GM20000 (cell line): ENCODE measurements around the gene SLC2A8.

Source experiments
- DNase-seq: peaks from one replicate; pipeline ENCODE4 v3.0.0; 2012; ENCODE audit warnings: low spot score
- TF ChIP-seq, protein P1 (sequence below): IDR thresholded peaks from 2 replicates; pipeline ENCODE4 v1.5.1; 2012; ENCODE audit warnings: mild to moderate bottlenecking, control low read depth; ENCODE audit errors: extremely low read depth, missing control alignments

The SLC2A8 gene

DNA sequence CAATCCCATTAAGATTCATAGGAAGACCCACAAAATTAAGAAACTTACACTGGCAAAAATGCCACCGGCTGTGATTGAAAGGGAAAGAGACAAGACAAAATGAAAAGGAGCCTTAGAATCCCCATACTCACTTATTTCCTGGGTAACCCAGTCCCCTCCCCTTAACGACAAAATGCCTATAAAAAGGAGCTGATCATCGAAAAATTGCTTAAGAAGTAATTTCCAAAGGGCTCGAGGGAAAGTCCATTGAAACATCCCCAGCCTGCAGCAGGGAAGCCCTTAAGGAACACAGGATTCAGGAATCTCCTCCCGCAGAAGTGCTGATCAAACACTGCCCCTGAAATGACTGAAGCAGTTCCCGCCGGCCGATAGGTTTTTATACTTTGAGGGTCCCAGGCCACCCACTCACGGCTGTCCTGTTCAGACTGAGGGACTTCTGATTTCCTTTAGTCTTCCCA, 26.5 kb downstream of the SLC2A8 start:
- TF ChIP-seq, protein P1, sequence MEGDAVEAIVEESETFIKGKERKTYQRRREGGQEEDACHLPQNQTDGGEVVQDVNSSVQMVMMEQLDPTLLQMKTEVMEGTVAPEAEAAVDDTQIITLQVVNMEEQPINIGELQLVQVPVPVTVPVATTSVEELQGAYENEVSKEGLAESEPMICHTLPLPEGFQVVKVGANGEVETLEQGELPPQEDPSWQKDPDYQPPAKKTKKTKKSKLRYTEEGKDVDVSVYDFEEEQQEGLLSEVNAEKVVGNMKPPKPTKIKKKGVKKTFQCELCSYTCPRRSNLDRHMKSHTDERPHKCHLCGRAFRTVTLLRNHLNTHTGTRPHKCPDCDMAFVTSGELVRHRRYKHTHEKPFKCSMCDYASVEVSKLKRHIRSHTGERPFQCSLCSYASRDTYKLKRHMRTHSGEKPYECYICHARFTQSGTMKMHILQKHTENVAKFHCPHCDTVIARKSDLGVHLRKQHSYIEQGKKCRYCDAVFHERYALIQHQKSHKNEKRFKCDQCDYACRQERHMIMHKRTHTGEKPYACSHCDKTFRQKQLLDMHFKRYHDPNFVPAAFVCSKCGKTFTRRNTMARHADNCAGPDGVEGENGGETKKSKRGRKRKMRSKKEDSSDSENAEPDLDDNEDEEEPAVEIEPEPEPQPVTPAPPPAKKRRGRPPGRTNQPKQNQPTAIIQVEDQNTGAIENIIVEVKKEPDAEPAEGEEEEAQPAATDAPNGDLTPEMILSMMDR, result no peak
- DNase-seq, result no peak

DNA sequence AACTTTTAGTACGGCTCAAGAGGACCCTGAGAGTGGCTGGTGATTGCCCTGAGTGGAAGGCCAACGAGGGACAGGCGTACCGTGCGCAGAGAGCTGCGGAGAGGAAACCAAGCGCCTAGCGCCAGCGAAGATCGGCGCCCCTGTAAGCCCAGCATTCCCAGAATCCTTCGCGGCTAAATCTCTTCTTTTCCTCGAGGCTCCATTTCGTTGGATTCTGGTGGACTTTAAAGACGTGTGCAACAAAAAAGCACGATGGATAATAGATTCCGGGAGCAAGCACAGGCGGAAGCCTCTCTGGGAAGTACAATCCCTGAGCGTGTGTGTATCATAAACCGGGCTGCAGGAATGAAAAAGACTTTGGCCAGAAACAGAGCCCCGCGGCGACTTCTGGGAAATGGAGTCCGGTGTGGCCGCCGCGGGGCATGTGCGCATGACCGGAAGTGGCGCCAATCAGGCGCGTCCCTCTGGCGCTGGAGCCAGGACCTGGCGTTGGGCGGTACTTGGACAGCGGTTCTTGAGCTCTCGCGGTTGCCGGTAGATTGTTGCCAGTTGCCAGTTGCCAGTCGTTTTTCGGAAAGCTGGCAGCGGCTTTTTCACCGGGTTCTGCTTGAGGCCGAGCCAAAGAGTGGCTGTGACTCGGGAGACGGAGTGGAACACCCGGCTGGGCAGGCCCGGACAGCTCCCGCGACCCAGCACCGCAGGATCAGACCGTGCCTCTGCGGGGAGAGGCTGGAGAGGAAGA, 27.1 kb downstream of the SLC2A8 start, which contains the start of gene ZNF79:
ZNF79 (plus strand) TSS at position 449 of the 742 bp plus-strand sequence. CDS start 406 bp downstream, outside the sequence.
- TF ChIP-seq, protein P1, result no peak
- DNase-seq, result peak; percentile 93

DNA sequence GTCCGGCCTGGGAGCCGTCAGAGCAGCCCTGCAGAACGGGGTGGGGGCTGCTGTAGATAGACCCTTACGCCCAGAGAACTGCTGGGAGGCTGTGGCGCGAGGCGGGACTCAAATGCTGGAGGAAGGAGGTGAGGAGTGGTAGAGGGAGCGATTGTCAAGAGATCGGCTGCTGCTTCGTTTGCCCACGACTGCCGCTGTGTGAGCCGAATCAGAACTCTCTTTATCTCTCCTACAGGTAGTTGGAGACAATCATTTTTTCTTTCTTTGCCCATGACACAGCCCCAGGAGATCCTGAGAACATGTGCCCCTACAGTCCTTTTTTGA, 27.7 kb downstream of the SLC2A8 start:
- peak; percentile 26 for DNase-seq
- TF ChIP-seq, protein P1, result no peak

DNA sequence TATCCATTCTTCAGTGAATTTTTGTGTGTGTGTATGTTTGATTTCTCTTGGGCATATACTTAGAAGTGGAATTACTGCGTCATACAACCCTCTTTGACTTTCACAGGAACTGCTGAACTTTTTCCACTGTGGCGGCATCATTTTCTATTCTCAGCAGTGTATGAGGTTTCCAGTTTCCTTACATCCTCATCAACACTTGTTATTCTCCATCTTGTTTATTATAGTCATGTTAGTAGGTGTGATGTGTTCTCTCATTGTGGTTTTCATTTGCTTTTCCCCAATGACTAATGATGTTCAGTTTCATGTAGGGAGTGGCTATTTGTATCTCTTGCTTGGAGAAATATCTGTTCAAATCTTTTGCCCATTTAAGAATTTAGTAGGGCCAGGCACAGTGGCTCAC, 29.8 kb downstream of the SLC2A8 start:
- no peak for DNase-seq
- TF ChIP-seq, protein P1, result no peak

DNA sequence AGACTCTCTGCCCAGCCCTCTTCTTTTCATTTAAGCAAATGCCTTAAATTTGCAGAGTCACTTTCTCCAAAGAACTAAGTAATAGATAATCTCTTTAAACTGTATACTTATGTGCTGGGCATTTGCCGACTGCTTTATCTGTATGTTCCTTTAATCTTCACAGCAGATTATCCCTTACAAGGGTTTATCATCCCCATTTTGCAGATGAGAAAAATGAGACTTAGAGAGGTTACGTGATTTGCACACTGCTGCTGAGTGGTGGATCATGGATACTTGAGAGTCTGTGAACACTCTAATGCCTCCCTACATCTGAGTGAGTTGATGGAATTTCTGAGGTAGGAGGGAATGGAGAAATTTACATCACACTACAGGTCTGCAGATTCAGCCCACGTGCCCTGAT, 31.4 kb downstream of the SLC2A8 start:
- TF ChIP-seq, protein P1, result no peak

DNA sequence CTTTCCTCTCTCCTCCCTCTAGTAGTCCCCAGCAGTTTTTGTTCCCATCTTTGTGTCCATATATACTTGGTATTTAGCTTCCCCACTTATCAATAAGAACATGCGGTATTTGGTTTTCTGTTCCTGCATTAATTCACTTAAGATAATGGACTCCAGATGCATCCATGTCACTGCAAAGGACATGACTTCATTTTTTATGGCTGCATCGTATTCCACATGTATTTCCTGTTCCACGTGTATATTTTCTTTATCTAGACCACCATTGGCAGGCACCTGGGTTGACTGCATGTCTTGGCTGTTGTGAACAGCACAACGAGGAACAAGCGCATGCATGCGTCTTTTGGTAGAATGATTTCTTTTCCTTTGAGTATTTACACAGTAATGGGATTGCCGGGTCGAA, 33.4 kb downstream of the SLC2A8 start:
- DNase-seq, result no peak
- TF ChIP-seq, protein P1, result no peak

More for the DNA sequence above, 31.4 kb downstream of the SLC2A8 start:
- DNase-seq, result no peak

DNA sequence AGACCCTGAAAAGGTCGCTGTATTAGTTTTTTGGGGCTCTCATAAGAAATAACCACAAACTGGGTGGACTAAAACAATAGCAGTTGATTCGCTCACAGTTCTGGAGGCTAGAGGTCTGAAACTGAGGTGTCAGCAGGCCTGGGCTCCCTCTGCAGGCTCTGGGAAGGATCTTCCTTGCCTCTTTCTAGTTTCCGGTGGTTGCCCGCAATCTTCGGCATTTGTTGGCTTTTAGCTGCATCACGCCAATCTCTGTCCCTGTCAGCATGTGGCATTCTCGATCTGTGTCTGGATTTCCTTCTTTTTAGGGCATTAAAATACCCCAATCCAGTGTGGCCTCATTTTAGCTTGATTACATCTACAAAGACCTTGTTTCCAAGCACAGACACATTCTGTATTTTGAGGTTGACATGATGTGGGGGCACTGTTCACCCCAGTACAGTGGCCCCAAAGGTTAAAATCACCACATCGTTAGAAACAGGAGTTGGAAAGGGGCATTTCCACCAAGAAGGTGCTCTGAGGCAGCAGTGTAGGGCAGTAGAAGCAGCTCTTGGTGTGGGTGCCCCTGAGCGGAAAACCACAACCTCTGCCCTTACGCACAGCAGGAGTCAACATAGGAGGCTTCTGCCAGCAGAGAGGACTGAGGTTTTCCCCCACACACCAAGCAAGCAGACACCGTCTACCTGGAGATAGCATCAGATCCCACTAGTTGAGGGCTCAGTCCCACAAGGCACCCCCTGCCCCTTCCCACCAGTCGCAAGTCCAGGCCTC, 40.7 kb downstream of the SLC2A8 start:
- DNase-seq, result no peak
- TF ChIP-seq, protein P1, result no peak
